ENCODE data around the gene CHCHD10. TPM values are rescaled to one million over a fixed set of nuclear protein-coding genes. Genes with fewer than 3 reads are reported as not detected.

The CHCHD10 gene
- total and polyA plus RNA-seq, 3 experiments from 2014 or later = 34.0 to 186 (median 172) TPM

DNA sequence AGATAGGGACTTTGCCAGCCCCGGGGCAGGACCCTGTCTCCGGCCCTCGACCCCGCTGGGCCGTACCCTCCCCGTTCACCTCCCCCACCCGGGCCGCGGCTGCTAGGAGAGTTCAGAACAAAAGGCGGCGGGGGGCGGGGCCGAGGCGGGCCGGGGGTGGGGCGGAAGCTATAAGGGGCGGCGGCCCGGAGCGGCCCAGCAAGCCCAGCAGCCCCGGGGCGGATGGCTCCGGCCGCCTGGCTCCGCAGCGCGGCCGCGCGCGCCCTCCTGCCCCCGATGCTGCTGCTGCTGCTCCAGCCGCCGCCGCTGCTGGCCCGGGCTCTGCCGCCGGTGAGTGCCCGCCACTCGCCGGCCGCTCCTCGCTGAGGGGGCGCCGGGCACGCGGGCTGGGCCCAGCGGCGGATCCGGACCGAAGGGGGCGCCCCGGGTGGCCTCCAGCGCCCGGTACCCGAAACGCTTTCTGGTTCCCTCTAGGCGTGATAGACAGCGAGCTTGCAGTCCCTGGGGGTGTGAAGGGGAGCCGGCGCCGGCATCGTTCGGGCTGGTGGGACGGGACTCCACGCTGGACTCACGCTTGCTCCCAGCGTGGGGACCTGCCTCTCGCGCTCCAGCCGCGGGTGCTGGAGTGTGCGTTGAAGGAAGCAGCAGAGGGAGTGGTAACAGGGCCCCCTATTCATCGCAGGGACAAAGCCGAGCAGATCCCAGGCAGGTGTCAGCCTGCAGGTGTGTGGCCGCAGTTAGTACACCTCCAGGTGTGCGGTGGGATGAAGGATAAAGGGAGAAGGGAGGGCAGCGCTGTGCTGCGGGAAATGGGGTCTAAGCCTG lies 5.1 kb upstream of the CHCHD10 start, which contains the start of gene MMP11:
Gene MMP11 (plus strand): TSS at position 201 of the 825 bp plus-strand sequence. CDS start 22 bp downstream, at position 223.
- Mint-ChIP-seq H3K27me3 (no peaks in the 10 kb centered on the region), H3K36me3 (no peaks in the 10 kb centered on the region), H3K9me3 (no peaks in the 10 kb centered on the region), H3K4me1 (peaks cover 11 to 27% (median 12%) of the 10 kb centered on the region in 3 donors), H3K27ac (peak within 1 kb of the TSS in 3 of 8 donors; percentile 1 to 47 (median 3)), H3K4me3 (peak within 1 kb of the TSS; percentile 45 to 87 (median 72))
- Histone ChIP-seq H3K9me3 (ENCODE audit: low read length) (no peaks in the 10 kb centered on the region), H3K27ac (ENCODE audit: low read depth, low read length) (no peak within 1 kb of the TSS), H3K36me3 (ENCODE audit: insufficient read depth, low read length) (no peaks in the 10 kb centered on the region), H3K27me3 (ENCODE audit: insufficient read depth, low read length, poor library complexity, severe bottlenecking) (no peaks in the 10 kb centered on the region), H3K4me3 (ENCODE audit: low read length) (no peak within 1 kb of the TSS), H3K4me1 (ENCODE audit: insufficient read depth, low read length) (peaks cover 13% of the 10 kb centered on the region)
- ChIA-PET POLR2A (interaction anchor here (1.3 kb wide), 2 partner anchors 14 to 84 kb away, joined by 4 read pairs; partner anchors contain the start of genes SLC2A11 and SMARCB1), CTCF (interaction anchor here (2.9 kb wide), 1 partner anchor 85 kb away, joined by 10 read pairs; the partner anchor contains the start of gene SLC2A11)
- peak in 4 of 5 donors; percentile 42 to 70 (median 48) for DNase-seq

- H3K36me3 Mint-ChIP-seq = no peaks in the 10 kb centered on the region
- no peak for DNase-seq
- no peaks in the 10 kb centered on the region for H3K27me3 ChIP-seq (ENCODE audit: insufficient read depth, low read length, poor library complexity, severe bottlenecking)
- CTCF ChIA-PET = interaction anchor here (2.9 kb wide), 1 partner anchor 85 kb away, joined by 10 read pairs; the partner anchor contains the start of gene SLC2A11
- no peaks in the 10 kb centered on the region for H3K27me3 Mint-ChIP-seq
- H3K9me3 Mint-ChIP-seq = no peaks in the 10 kb centered on the region
- H3K4me3 ChIP-seq (ENCODE audit: low read length) = no peak overlapping the region
- H3K27ac ChIP-seq (ENCODE audit: low read depth, low read length) = no peak overlapping the region
- H3K4me3 Mint-ChIP-seq = peak overlapping the region; percentile 45 to 87 (median 72)
- peaks cover 11 to 28% (median 12%) of the 10 kb centered on the region in 3 donors for H3K4me1 Mint-ChIP-seq
- H3K9me3 ChIP-seq (ENCODE audit: low read length) = no peaks in the 10 kb centered on the region
- peak overlapping the region in 1 of 8 donors; percentile 47 for H3K27ac Mint-ChIP-seq
- H3K4me1 ChIP-seq (ENCODE audit: insufficient read depth, low read length) = peaks cover 13% of the 10 kb centered on the region
- POLR2A ChIA-PET = interaction anchor here (1.3 kb wide), 2 partner anchors 15 to 85 kb away, joined by 4 read pairs; partner anchors contain the start of genes SLC2A11 and SMARCB1
- no peaks in the 10 kb centered on the region for H3K36me3 ChIP-seq (ENCODE audit: insufficient read depth, low read length)
Measured at GRCh38 chr22:23772315-23772648, 4.5 kb upstream of the CHCHD10 start.

GRCh38 chr22:23769321-23769965 lies 1.7 kb upstream of the CHCHD10 start:
- POLR2A ChIA-PET = no interaction called here

DNA sequence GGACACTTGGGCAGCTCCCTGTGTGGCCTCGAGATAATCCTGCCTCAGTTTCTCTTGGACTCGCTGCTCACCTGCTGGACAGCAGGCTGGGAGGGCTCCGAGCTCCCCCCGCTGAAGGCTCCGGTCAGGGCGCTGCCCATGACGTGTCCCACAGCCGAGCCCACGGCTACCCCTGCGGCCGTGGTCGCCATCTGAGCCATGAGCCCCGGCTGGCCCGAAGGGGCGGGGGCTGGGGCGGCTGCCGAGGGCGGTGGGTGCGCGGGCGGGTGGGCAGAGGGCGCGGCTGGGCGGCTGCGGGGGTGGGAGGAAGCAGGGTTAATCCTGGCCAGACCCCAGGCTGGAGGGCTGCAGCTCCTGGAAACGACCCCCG lies 484 bp downstream of the CHCHD10 start:
- ChIA-PET CTCF (interaction anchor here (0.8 to 1.8 kb wide), 2 partner anchors 17 to 83 kb away, joined by 3 to 5 read pairs; partner anchors contain the start of gene ZNF70), POLR2A (interaction anchor here (1.0 kb wide), 1 partner anchor 90 kb away, joined by 3 read pairs; the partner anchor contains the start of gene SLC2A11)
- H3K9me3 ChIP-seq (ENCODE audit: low read length) = no peaks in the 10 kb centered on the region
- no peak for DNase-seq
- Mint-ChIP-seq H3K27ac (peak overlapping the region in 6 of 8 donors; percentile 6 to 87 (median 56)), H3K27me3 (no peaks in the 10 kb centered on the region), H3K4me3 (peak overlapping the region; percentile 73 to 93 (median 85)), H3K4me1 (peaks cover 31 to 63% (median 43%) of the 10 kb centered on the region in 3 donors), H3K9me3 (no peaks in the 10 kb centered on the region), H3K36me3 (peaks cover 0 to 4% (median 0%) of the 10 kb centered on the region in 3 donors)
- H3K27ac ChIP-seq (ENCODE audit: low read depth, low read length) = peak overlapping the region; percentile 72
- peak overlapping the region; percentile 92 for H3K4me3 ChIP-seq (ENCODE audit: low read length)
- no peaks in the 10 kb centered on the region for H3K36me3 ChIP-seq (ENCODE audit: insufficient read depth, low read length)
- peaks cover 43% of the 10 kb centered on the region for H3K4me1 ChIP-seq (ENCODE audit: insufficient read depth, low read length)
- no peaks in the 10 kb centered on the region for H3K27me3 ChIP-seq (ENCODE audit: insufficient read depth, low read length, poor library complexity, severe bottlenecking)

More at GRCh38 chr22:23769321-23769965, 1.7 kb upstream of the CHCHD10 start:
- H3K27ac ChIP-seq (ENCODE audit: low read depth, low read length) = no peak overlapping the region
- peaks cover 24 to 52% (median 31%) of the 10 kb centered on the region in 3 donors for H3K4me1 Mint-ChIP-seq
- no peaks in the 10 kb centered on the region for H3K27me3 Mint-ChIP-seq
- H3K4me3 Mint-ChIP-seq = peak overlapping the region; percentile 43 to 88 (median 60)
- no peak for DNase-seq
- H3K4me3 ChIP-seq (ENCODE audit: low read length) = no peak overlapping the region
- no peaks in the 10 kb centered on the region for H3K36me3 ChIP-seq (ENCODE audit: insufficient read depth, low read length)
- peaks cover 0 to 4% (median 0%) of the 10 kb centered on the region in 3 donors for H3K36me3 Mint-ChIP-seq
- no peaks in the 10 kb centered on the region for H3K9me3 Mint-ChIP-seq
- peak overlapping the region in 1 of 8 donors; percentile 56 for H3K27ac Mint-ChIP-seq
- H3K27me3 ChIP-seq (ENCODE audit: insufficient read depth, low read length, poor library complexity, severe bottlenecking) = no peaks in the 10 kb centered on the region
- H3K4me1 ChIP-seq (ENCODE audit: insufficient read depth, low read length) = peaks cover 26% of the 10 kb centered on the region
- CTCF ChIA-PET = interaction anchor here (0.7 to 1.9 kb wide), 10 partner anchors 9 to 895 kb away, joined by 3 to 8 read pairs (median 3); partner anchors contain the start of genes SLC2A11 and ZNF70
- no peaks in the 10 kb centered on the region for H3K9me3 ChIP-seq (ENCODE audit: low read length)

GRCh38 chr22:23764899-23765881 lies 2.6 kb downstream of the CHCHD10 start:
- no peak overlapping the region for H3K4me3 ChIP-seq (ENCODE audit: low read length)
- peak overlapping the region; percentile 43 to 83 (median 61) for H3K4me3 Mint-ChIP-seq

DNA sequence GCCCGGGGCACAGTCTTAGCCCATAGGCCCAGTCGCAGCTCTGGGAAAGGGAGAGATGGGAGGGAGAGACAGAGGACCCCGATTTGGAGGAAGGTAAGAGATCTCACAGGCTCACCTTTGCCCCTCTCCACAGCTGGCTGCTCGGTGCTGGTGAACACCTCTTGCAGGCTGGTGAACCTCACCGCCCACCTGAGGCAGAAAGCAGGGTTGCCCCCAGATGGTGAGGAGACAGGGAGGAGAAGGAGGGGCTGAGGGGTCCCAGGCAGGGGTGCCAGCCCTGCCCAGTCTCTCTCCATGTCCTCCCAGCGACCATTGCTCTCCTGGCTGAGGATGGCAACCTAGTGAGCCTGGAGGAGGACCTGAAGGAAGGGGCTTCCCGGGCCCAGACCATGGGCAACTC lies 3.8 kb downstream of the CHCHD10 start:
- Mint-ChIP-seq H3K9me3 (no peaks in the 10 kb centered on the region), H3K36me3 (peaks cover 0 to 4% (median 0%) of the 10 kb centered on the region in 3 donors), H3K27me3 (no peaks in the 10 kb centered on the region), H3K4me3 (peak overlapping the region; percentile 48 to 88 (median 80)), H3K4me1 (peaks cover 27 to 51% (median 38%) of the 10 kb centered on the region in 3 donors), H3K27ac (peak overlapping the region in 5 of 8 donors; percentile 29 to 88 (median 70))
- peak overlapping the region; percentile 56 for H3K4me3 ChIP-seq (ENCODE audit: low read length)
- H3K36me3 ChIP-seq (ENCODE audit: insufficient read depth, low read length) = no peaks in the 10 kb centered on the region
- ChIA-PET CTCF (interaction anchor here (1.3 kb wide), 2 partner anchors 13 to 47 kb away, joined by 3 to 7 read pairs; partner anchors contain the start of gene ZNF70), POLR2A (interaction anchor here (1.0 kb wide), 1 partner anchor 13 kb away, joined by 3 read pairs; the partner anchor contains the start of gene ZNF70)
- no peak overlapping the region for H3K27ac ChIP-seq (ENCODE audit: low read depth, low read length)
- no peaks in the 10 kb centered on the region for H3K27me3 ChIP-seq (ENCODE audit: insufficient read depth, low read length, poor library complexity, severe bottlenecking)
- H3K9me3 ChIP-seq (ENCODE audit: low read length) = no peaks in the 10 kb centered on the region
- no peak for DNase-seq
- peaks cover 37% of the 10 kb centered on the region for H3K4me1 ChIP-seq (ENCODE audit: insufficient read depth, low read length)

More at GRCh38 chr22:23764899-23765881, 2.6 kb downstream of the CHCHD10 start:
- ChIA-PET POLR2A (no interaction called here), CTCF (interaction anchor here (1.0 to 1.8 kb wide), 2 partner anchors 15 to 85 kb away, joined by 3 to 5 read pairs; partner anchors contain the start of gene ZNF70)
- H3K27me3 Mint-ChIP-seq = no peaks in the 10 kb centered on the region
- peak overlapping the region in 7 of 8 donors; percentile 43 to 87 (median 68) for H3K27ac Mint-ChIP-seq
- H3K36me3 Mint-ChIP-seq = peaks cover 0 to 4% (median 0%) of the 10 kb centered on the region in 3 donors
- Histone ChIP-seq H3K9me3 (ENCODE audit: low read length) (no peaks in the 10 kb centered on the region), H3K36me3 (ENCODE audit: insufficient read depth, low read length) (no peaks in the 10 kb centered on the region), H3K4me1 (ENCODE audit: insufficient read depth, low read length) (peaks cover 37% of the 10 kb centered on the region), H3K27ac (ENCODE audit: low read depth, low read length) (no peak overlapping the region), H3K27me3 (ENCODE audit: insufficient read depth, low read length, poor library complexity, severe bottlenecking) (no peaks in the 10 kb centered on the region)
- no peaks in the 10 kb centered on the region for H3K9me3 Mint-ChIP-seq
- peaks cover 27 to 53% (median 38%) of the 10 kb centered on the region in 3 donors for H3K4me1 Mint-ChIP-seq
- no peak for DNase-seq

All from CD8-positive, alpha-beta memory T cell (primary cell).